Trophoblast cell (in vitro differentiated cells and primary cell): ENCODE data around the gene OR13J1.

Source experiments
- DNase-seq, 2 donors: peaks; one replicate each; pipeline ENCODE4 v3.0.0-alpha.2; 2016
- H2AFZ ChIP-seq: 2 replicates; pipeline ENCODE4 v1.6.1; 2013; ENCODE audit warnings: low read length, moderate library complexity, mild to moderate bottlenecking; ENCODE audit not compliant: insufficient read depth, poor library complexity
- H2AK5ac ChIP-seq: 2 replicates; pipeline ENCODE4 v1.6.1; 2013; ENCODE audit warnings: mild to moderate bottlenecking, low read length
- H2BK120ac ChIP-seq: 2 replicates; pipeline ENCODE4 v1.6.1; 2013; ENCODE audit warnings: low read length, mild to moderate bottlenecking, moderate library complexity; ENCODE audit not compliant: insufficient read depth, poor library complexity
- H2BK12ac ChIP-seq: 2 replicates; pipeline ENCODE4 v1.6.1; 2013; ENCODE audit warnings: mild to moderate bottlenecking, low read length, moderate library complexity
- H2BK5ac ChIP-seq: 2 replicates; pipeline ENCODE4 v1.6.1; 2013; ENCODE audit warnings: low read length, low read depth, moderate library complexity, mild to moderate bottlenecking; ENCODE audit not compliant: poor library complexity
- H3K14ac ChIP-seq: 2 replicates; pipeline ENCODE4 v1.6.1; 2013; ENCODE audit warnings: mild to moderate bottlenecking, low read length
- H3K18ac ChIP-seq: 2 replicates; pipeline ENCODE4 v1.6.1; 2013; ENCODE audit warnings: mild to moderate bottlenecking, low read length
- H3K23ac ChIP-seq: 2 replicates; pipeline ENCODE4 v1.6.1; 2013; ENCODE audit warnings: low read length
- H3K27ac ChIP-seq: 2 replicates; pipeline ENCODE4 v1.5.1; 2013; ENCODE audit warnings: low read depth, mild to moderate bottlenecking, inconsistent platforms, low read length, moderate library complexity
- H3K27me3 ChIP-seq: 2 replicates; pipeline ENCODE4 v1.6.1; 2013; ENCODE audit warnings: inconsistent platforms, mild to moderate bottlenecking, low read length, moderate library complexity; ENCODE audit not compliant: insufficient read depth
- H3K36me3 ChIP-seq, 2 experiments: 1 replicate in 1 of 2; 2 replicates in 1 of 2; pipeline ENCODE4 v1.6.1; 2013; ENCODE audit warnings: low read length in 2 of 2, mild to moderate bottlenecking in 2 of 2, moderate library complexity in 1 of 2; ENCODE audit not compliant: insufficient read depth in 2 of 2, control insufficient read depth in 1 of 2
- H3K4ac ChIP-seq: 2 replicates; pipeline ENCODE4 v1.6.1; 2013; ENCODE audit warnings: low read depth, mild to moderate bottlenecking, low read length, moderate library complexity
- H3K4me1 ChIP-seq, 2 experiments: 1 replicate in 1 of 2; 2 replicates in 1 of 2; pipeline ENCODE4 v1.6.1; 2013; ENCODE audit warnings: low read length in 2 of 2, mild to moderate bottlenecking in 2 of 2, moderate library complexity in 1 of 2; ENCODE audit not compliant: insufficient read depth in 2 of 2, control insufficient read depth in 1 of 2
- H3K4me2 ChIP-seq: 2 replicates; pipeline ENCODE4 v1.6.1; 2013; ENCODE audit warnings: inconsistent platforms, mild to moderate bottlenecking, low read length, moderate library complexity
- H3K4me3 ChIP-seq: 2 replicates; pipeline ENCODE4 v1.5.1; 2013; ENCODE audit warnings: mild to moderate bottlenecking, low read depth, low read length, inconsistent platforms
- H3K79me1 ChIP-seq: one replicate; pipeline ENCODE4 v1.6.1; 2013; ENCODE audit warnings: low read length
- H3K79me2 ChIP-seq: 2 replicates; pipeline ENCODE4 v1.6.1; 2013; ENCODE audit warnings: low read length, mild to moderate bottlenecking; ENCODE audit not compliant: control insufficient read depth, insufficient read depth, poor library complexity
- H3K9ac ChIP-seq: 2 replicates; pipeline ENCODE4 v1.6.1; 2013; ENCODE audit warnings: mild to moderate bottlenecking, low read length
- H3K9me3 ChIP-seq: 2 replicates; pipeline ENCODE4 v1.6.1; 2013; ENCODE audit warnings: low read depth, mild to moderate bottlenecking, control low read depth, inconsistent platforms, low read length; ENCODE audit not compliant: insufficient read depth
- H4K12ac ChIP-seq: 2 replicates; pipeline ENCODE4 v1.6.1; 2013; ENCODE audit warnings: low read depth, mild to moderate bottlenecking, low read length, moderate library complexity
- H4K8ac ChIP-seq: 2 replicates; pipeline ENCODE4 v1.6.1; 2013; ENCODE audit warnings: low read depth, mild to moderate bottlenecking, low read length, moderate library complexity
- H4K91ac ChIP-seq: one replicate; pipeline ENCODE4 v1.6.1; 2013; ENCODE audit warnings: low read depth, mild to moderate bottlenecking, low read length, moderate library complexity
- WGBS: extraction: QIAGEN DNeasy Blood & Tissue Kit; methylation state at CpG from one replicate; pipeline ENCODE4 v1.1.7; 2013; ENCODE audit warnings: missing lambda C conversion rate; ENCODE audit not compliant: insufficient read length, insufficient coverage; ENCODE audit errors: extremely low coverage; 5-methylcytosine and 5-hydroxymethylcytosine counted together

OR13J1 gene

GRCh38 chr9:35827486-35827885, 42.7 kb downstream of the OR13J1 start:
- Histone ChIP-seq H4K8ac (no peak overlapping the region), H3K18ac (no peak overlapping the region), H4K91ac (no peak overlapping the region), H3K4me3 (no peak overlapping the region), H3K9ac (no peak overlapping the region), H3K36me3 (no peaks in the 10 kb centered on the region), H4K12ac (no peak overlapping the region), H2BK5ac (no peak overlapping the region), H3K4ac (no peak overlapping the region), H3K4me2 (no peak overlapping the region), H3K27ac (no peak overlapping the region), H2BK120ac (no peak overlapping the region), H3K14ac (no peak overlapping the region), H3K79me1 (peaks cover 4% of the 10 kb centered on the region), H2AK5ac (no peak overlapping the region), H3K27me3 (no peaks in the 10 kb centered on the region), H2BK12ac (no peak overlapping the region), H3K9me3 (no peaks in the 10 kb centered on the region), H3K4me1 (peaks cover 11 to 15% of the 10 kb centered on the region in 2 experiments), H3K23ac (no peak overlapping the region), H2AFZ (no peak overlapping the region), H3K79me2 (peaks cover 3% of the 10 kb centered on the region)
- DNase-seq = no peak
- WGBS = no CpG with 5 or more reads among the region's 3 CpGs

- no peak overlapping the region for H3K18ac ChIP-seq
- H3K9me3 ChIP-seq = no peaks in the 10 kb centered on the region
- peak overlapping the region; percentile 19 for H2BK12ac ChIP-seq
- H3K4me2 ChIP-seq = no peak overlapping the region
- DNase-seq = peak in 1 of 2 donors; percentile 74
- H2AFZ ChIP-seq = peak overlapping the region; percentile 46
- peaks cover 4% of the 10 kb centered on the region for H3K79me1 ChIP-seq
- no peaks in the 10 kb centered on the region for H3K36me3 ChIP-seq
- no peak overlapping the region for H3K14ac ChIP-seq
- no peak overlapping the region for H3K23ac ChIP-seq
- H3K9ac ChIP-seq = no peak overlapping the region
- peaks cover 3% of the 10 kb centered on the region for H3K79me2 ChIP-seq
- peak overlapping the region; percentile 21 for H2BK120ac ChIP-seq
- no peak overlapping the region for H3K27ac ChIP-seq
- H3K4ac ChIP-seq = no peak overlapping the region
- H3K4me1 ChIP-seq = peaks cover 10 to 11% of the 10 kb centered on the region in 2 experiments
- H4K12ac ChIP-seq = no peak overlapping the region
- H3K4me3 ChIP-seq = no peak overlapping the region
- H2BK5ac ChIP-seq = no peak overlapping the region
- no peaks in the 10 kb centered on the region for H3K27me3 ChIP-seq
- no peak overlapping the region for H2AK5ac ChIP-seq
- H4K8ac ChIP-seq = peak overlapping the region; percentile 31
- WGBS = no CpG with 5 or more reads among the region's 4 CpGs
- no peak overlapping the region for H4K91ac ChIP-seq
Measured at GRCh38 chr9:35826071-35826701, 44.0 kb downstream of the OR13J1 start.

GRCh38 chr9:35822926-35823325, 47.3 kb downstream of the OR13J1 start:
- Histone ChIP-seq H3K14ac (no peak overlapping the region), H4K8ac (no peak overlapping the region), H2AK5ac (no peak overlapping the region)

DNA sequence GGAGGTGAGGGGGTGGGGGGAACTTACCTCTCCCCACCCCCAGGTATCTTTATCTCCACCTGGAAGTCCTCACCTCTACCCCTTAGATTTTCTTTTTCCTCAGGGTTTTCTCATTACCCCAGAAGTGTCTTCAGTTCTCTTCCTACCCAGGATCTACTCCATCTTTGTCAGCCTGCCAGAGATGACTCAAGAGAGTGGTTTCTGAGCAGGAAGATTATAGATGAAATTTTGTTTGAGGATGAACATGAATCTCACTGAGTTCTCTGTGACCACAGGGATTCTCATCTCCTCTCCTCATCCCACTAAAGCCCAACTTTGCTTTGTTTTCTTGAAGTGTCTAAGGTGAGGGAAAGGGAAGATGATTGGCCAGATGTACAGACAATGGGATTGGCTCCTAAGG, 50.1 kb downstream of the OR13J1 start:
- H3K4me2 ChIP-seq = no peak overlapping the region
- no peak overlapping the region for H2BK120ac ChIP-seq
- H3K4ac ChIP-seq = no peak overlapping the region
- no peak overlapping the region for H2BK5ac ChIP-seq
- H3K9me3 ChIP-seq = no peaks in the 10 kb centered on the region
- H3K18ac ChIP-seq = no peak overlapping the region
- H3K4me1 ChIP-seq = no peaks in the 10 kb centered on the region
- H2BK12ac ChIP-seq = no peak overlapping the region
- no peak overlapping the region for H4K8ac ChIP-seq
- H2AK5ac ChIP-seq = no peak overlapping the region
- H3K27me3 ChIP-seq = no peaks in the 10 kb centered on the region
- H4K12ac ChIP-seq = no peak overlapping the region
- no peak overlapping the region for H3K14ac ChIP-seq
- DNase-seq = no peak
- H3K4me3 ChIP-seq = no peak overlapping the region
- no peak overlapping the region for H3K23ac ChIP-seq
- no peak overlapping the region for H4K91ac ChIP-seq
- H3K79me2 ChIP-seq = no peaks in the 10 kb centered on the region
- no peak overlapping the region for H2AFZ ChIP-seq
- H3K27ac ChIP-seq = no peak overlapping the region
- no peak overlapping the region for H3K9ac ChIP-seq
- H3K79me1 ChIP-seq = peaks cover 2% of the 10 kb centered on the region
- H3K36me3 ChIP-seq = no peaks in the 10 kb centered on the region

More at GRCh38 chr9:35822926-35823325, 47.3 kb downstream of the OR13J1 start:
- H3K4me3 ChIP-seq = no peak overlapping the region
- H2BK5ac ChIP-seq = no peak overlapping the region
- no peaks in the 10 kb centered on the region for H3K27me3 ChIP-seq
- no peak overlapping the region for H3K9ac ChIP-seq
- H2BK12ac ChIP-seq = no peak overlapping the region
- no peak overlapping the region for H3K4ac ChIP-seq
- H3K18ac ChIP-seq = no peak overlapping the region
- H2BK120ac ChIP-seq = no peak overlapping the region
- H3K27ac ChIP-seq = no peak overlapping the region
- no peaks in the 10 kb centered on the region for H3K79me1 ChIP-seq
- H3K36me3 ChIP-seq = no peaks in the 10 kb centered on the region
- no peak overlapping the region for H3K4me2 ChIP-seq
- no peak for DNase-seq
- H2AFZ ChIP-seq = no peak overlapping the region
- H4K91ac ChIP-seq = no peak overlapping the region
- H4K12ac ChIP-seq = no peak overlapping the region
- H3K9me3 ChIP-seq = no peaks in the 10 kb centered on the region
- H3K4me1 ChIP-seq = no peaks in the 10 kb centered on the region
- H3K23ac ChIP-seq = no peak overlapping the region
- H3K79me2 ChIP-seq = no peaks in the 10 kb centered on the region
